ENCODE measurements around the gene CDH11.

- no peak for TF ChIP-seq CTCF (IDR thresholded peaks at IDR 0.05)
- no peak for TF ChIP-seq POLR2A (IDR thresholded peaks at IDR 0.05)
Measured at GRCh38 chr16:65069065-65069464, 52.8 kb downstream of the CDH11 start.

All from thyroid gland (tissue), 4 donors.